ENCODE measurements around the gene MAPK8IP2. TPM values are rescaled to one million over a fixed set of nuclear protein-coding genes. Genes with fewer than 3 reads are reported as not detected.
"Not testable (repeated sequence)": the region's sequence is repeated elsewhere in the genome, so short reads cannot be mapped to it uniquely, and the experiment has no call there.

The MAPK8IP2 gene
- total RNA-seq, 4 donors from 2014 or later, result 1.3 to 2.9 (median 1.7) TPM

GRCh38 chr22:50605613-50606074, 5.1 kb downstream of the MAPK8IP2 start:
- no peak for TF ChIP-seq POLR2A (IDR thresholded peaks at IDR 0.05)
- no peak for TF ChIP-seq CTCF (IDR thresholded peaks at IDR 0.05)
- no peak overlapping the region for H3K4me3 ChIP-seq
- no peaks in the 10 kb centered on the region for H3K9me3 ChIP-seq
- no CpG with 5 or more reads among the region's 20 CpGs for WGBS, 2 donors
- peaks cover 0 to 88% (median 2%) of the 10 kb centered on the region in 4 donors for H3K27me3 ChIP-seq
- no peak overlapping the region for H3K27ac ChIP-seq
- H3K4me1 ChIP-seq, result peaks cover 0 to 12% (median 7%) of the 10 kb centered on the region in 3 donors
- H3K36me3 ChIP-seq, result no peaks in the 10 kb centered on the region
- DNase-seq, result no peak
- intact Hi-C loops (cut with DNase I), result no loop called here

- H3K36me3 ChIP-seq, result no peaks in the 10 kb centered on the region
- H3K27me3 ChIP-seq, result peaks cover 0 to 86% (median under 1%) of the 10 kb centered on the region in 4 donors
- H3K4me3 ChIP-seq, result no peak overlapping the region
- TF ChIP-seq CTCF (IDR thresholded peaks at IDR 0.05) (no peak), POLR2A (IDR thresholded peaks at IDR 0.05) (no peak)
- intact Hi-C loops (cut with DNase I), result no loop called here
- DNase-seq, result no peak
- no peak overlapping the region for H3K27ac ChIP-seq
- peaks cover 0 to 6% (median 0%) of the 10 kb centered on the region in 3 donors for H3K4me1 ChIP-seq
- 61 to 95% methylated on average over 4 to 7 of the region's 19 CpGs for WGBS, 2 donors
- no peaks in the 10 kb centered on the region for H3K9me3 ChIP-seq
These were observed 5.8 kb downstream of the MAPK8IP2 start for GRCh38 chr22:50606165-50606945.

GRCh38 chr22:50606946-50607658, 6.5 kb downstream of the MAPK8IP2 start:
- WGBS, 2 donors, result 76 to 78% methylated on average over 5 to 8 of the region's 18 CpGs
- intact Hi-C loops (cut with DNase I), result no loop called here
- DNase-seq, result no peak
- Histone ChIP-seq H3K4me1 (peaks cover 0 to 6% (median 0%) of the 10 kb centered on the region in 3 donors), H3K36me3 (no peaks in the 10 kb centered on the region), H3K9me3 (no peaks in the 10 kb centered on the region), H3K4me3 (no peak overlapping the region), H3K27me3 (peaks cover 0 to 86% (median 0%) of the 10 kb centered on the region in 4 donors), H3K27ac (no peak overlapping the region)
- no peak for TF ChIP-seq POLR2A (IDR thresholded peaks at IDR 0.05)
- TF ChIP-seq CTCF (IDR thresholded peaks at IDR 0.05), result no peak

- Histone ChIP-seq H3K4me3 (no peak overlapping the region), H3K27me3 (peaks cover 0 to 85% (median 0%) of the 10 kb centered on the region in 4 donors), H3K27ac (no peak overlapping the region), H3K9me3 (no peaks in the 10 kb centered on the region), H3K4me1 (peaks cover 0 to 10% (median 0%) of the 10 kb centered on the region in 3 donors), H3K36me3 (no peaks in the 10 kb centered on the region)
- WGBS, 2 donors, result 60 to 69% methylated on average over 6 of the region's 6 CpGs
- DNase-seq, result no peak
- intact Hi-C loops (cut with DNase I), result no loop called here
- TF ChIP-seq POLR2A (IDR thresholded peaks at IDR 0.05) (no peak), CTCF (IDR thresholded peaks at IDR 0.05) (no peak)
These were observed 7.0 kb downstream of the MAPK8IP2 start for GRCh38 chr22:50607659-50608020.

GRCh38 chr22:50608058-50608840, 7.7 kb downstream of the MAPK8IP2 start:
- intact Hi-C loops (cut with DNase I); H3K27ac ChIP-seq; H3K4me3 ChIP-seq; DNase-seq; H3K9me3 ChIP-seq; H3K36me3 ChIP-seq: not testable (repeated sequence)
- WGBS, 2 donors, result 75 to 79% methylated on average over 29 to 38 of the region's 39 CpGs
- Histone ChIP-seq H3K27me3 (peaks cover 0 to 85% (median 0%) of the 10 kb centered on the region in 4 donors), H3K4me1 (peaks cover 0 to 16% (median under 1%) of the 10 kb centered on the region in 3 donors)

Data from esophagus squamous epithelium (tissue), 5 donors.